Gastrocnemius medialis (tissue), 4 donors: Measurements from ENCODE around the gene CFAP46.

Source experiments
- CTCF ChIP-seq, 5 experiments: fragments of 450-650 bp in 3 of 5; fragments of 200-600 bp in 2 of 5; sonication (generic) in 2 of 5; IDR thresholded peaks in 4 of 5; conservative IDR thresholded peaks in 1 of 5; 1 replicate in 4 of 5; 2 replicates in 1 of 5; pipeline ENCODE4 v1.5.1; 2016 to 2019; ENCODE audit warnings: antibody characterized with exemption in 5 of 5, mild to moderate bottlenecking in 3 of 5, moderate library complexity in 3 of 5
- POLR2A ChIP-seq, 2 donors: fragments of 450-650 bp; IDR thresholded peaks; one replicate each; pipeline ENCODE4 v1.6.1; 2017; ENCODE audit warnings: antibody characterized with exemption in 2 of 2, mild to moderate bottlenecking in 2 of 2, moderate library complexity in 2 of 2

GRCh38 chr10:132955479-132955878 lies 13.1 kb upstream of the CFAP46 start:
- TF ChIP-seq CTCF (IDR thresholded peaks at IDR 0.05 in 4 of 5, conservative IDR thresholded peaks at IDR 0.05 in 1 of 5) (no peak), POLR2A (IDR thresholded peaks at IDR 0.05) (no peak)
